ENCODE measurements around the gene C5. TPM values are rescaled to one million over a fixed set of nuclear protein-coding genes. Genes with fewer than 3 reads are reported as not detected.

The C5 gene
- total RNA-seq, 1 experiment from 2014 or later, result 0.57 TPM

GRCh38 chr9:120923620-120924328 lies 126.3 kb downstream of the C5 start (continued):
- TF ChIP-seq ATF6 (CRISPR knock-in tag; IDR thresholded peaks at IDR 0.05) (no peak), ZNF416 (CRISPR knock-in tag; IDR thresholded peaks at IDR 0.05) (no peak), KAT7 (CRISPR knock-in tag; IDR thresholded peaks at IDR 0.05; ENCODE audit: borderline replicate concordance) (no peak), HMGA2 (CRISPR knock-in tag; IDR thresholded peaks at IDR 0.05) (no peak), SOX15 (CRISPR knock-in tag; IDR thresholded peaks at IDR 0.05) (no peak), CBFB (CRISPR knock-in tag; IDR thresholded peaks at IDR 0.05; ENCODE audit: low read depth) (no peak), NFATC4 (CRISPR knock-in tag; IDR thresholded peaks at IDR 0.05) (no peak), ESRRA (CRISPR knock-in tag; IDR thresholded peaks at IDR 0.05; ENCODE audit: borderline replicate concordance) (no peak), CTCF (IDR thresholded peaks at IDR 0.05) (no peak), MXD4 (CRISPR knock-in tag; IDR thresholded peaks at IDR 0.05; ENCODE audit: borderline replicate concordance) (no peak), E2F4 (CRISPR knock-in tag; IDR thresholded peaks at IDR 0.05; ENCODE audit: borderline replicate concordance, low read depth) (no peak)

- POLR2A ChIA-PET, result no interaction called here
- ATAC-seq, result no peak
- TF ChIP-seq E2F1 (CRISPR knock-in tag; IDR thresholded peaks at IDR 0.05) (no peak), NR3C1 (CRISPR knock-in tag; conservative IDR thresholded peaks at IDR 0.05; ENCODE audit: low read depth) (no peak), NFATC4 (CRISPR knock-in tag; IDR thresholded peaks at IDR 0.05) (no peak), ZNF512 (CRISPR knock-in tag; IDR thresholded peaks at IDR 0.05; ENCODE audit: borderline replicate concordance) (no peak), ZNF281 (CRISPR knock-in tag; IDR thresholded peaks at IDR 0.05) (no peak), ZNF396 (CRISPR knock-in tag; IDR thresholded peaks at IDR 0.05; ENCODE audit: borderline replicate concordance) (no peak), ZNF138 (CRISPR knock-in tag; conservative IDR thresholded peaks at IDR 0.05) (no peak), ZNF121 (CRISPR knock-in tag; IDR thresholded peaks at IDR 0.05) (no peak), ETV6 (CRISPR knock-in tag; IDR thresholded peaks at IDR 0.05) (no peak), GRHL2 (CRISPR knock-in tag; IDR thresholded peaks at IDR 0.05; ENCODE audit: insufficient replicate concordance, severe bottlenecking) (no peak)
Measured at GRCh38 chr9:120922404-120923195, 127.5 kb downstream of the C5 start.

More at GRCh38 chr9:120922404-120923195, 127.5 kb downstream of the C5 start:
- no peak for DNase-seq (ENCODE audit: low spot score)
- Mint-ChIP-seq H3K27ac (no peak overlapping the region), H3K9me3 (peaks cover 2% of the 10 kb centered on the region; the same call in 1 of the 2 replicates), H3K4me1 (peaks cover 54% of the 10 kb centered on the region), H3K4me3 (no peak overlapping the region), H3K36me3 (no peaks in the 10 kb centered on the region), H3K27me3 (ENCODE audit: low read depth) (peaks cover 13% of the 10 kb centered on the region)
- CTCF ChIA-PET, result interaction anchor here (1.5 kb wide), 1 partner anchor 32 kb away, joined by 5 read pairs; no protein-coding TSS in a partner anchor

All from WTC11 (cell line).